Measurements from ENCODE around the gene AKAP11.

Gene AKAP11

GRCh38 chr13:42275506-42275905, 3.6 kb downstream of the AKAP11 start:
- no peak for DNase-seq

DNA sequence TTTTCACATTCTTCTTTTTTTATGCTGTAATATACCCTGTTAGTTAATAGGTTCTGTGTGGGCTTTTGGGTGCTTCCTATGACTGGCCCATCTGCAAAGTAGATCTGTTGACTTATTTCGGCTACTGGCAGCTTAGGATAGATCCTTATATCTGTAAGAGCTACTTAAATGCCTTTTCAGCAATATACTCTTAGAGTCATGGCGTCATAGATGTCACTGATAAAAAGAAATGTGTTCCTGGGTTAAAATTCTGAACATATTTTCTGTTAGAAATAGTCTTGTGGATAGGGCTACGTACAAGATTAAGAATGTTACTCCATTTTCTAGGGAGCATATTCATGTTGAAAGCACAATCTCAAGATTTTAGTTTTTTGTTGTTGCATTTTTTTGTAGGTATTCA, 4.7 kb downstream of the AKAP11 start:
- DNase-seq = no peak

DNA sequence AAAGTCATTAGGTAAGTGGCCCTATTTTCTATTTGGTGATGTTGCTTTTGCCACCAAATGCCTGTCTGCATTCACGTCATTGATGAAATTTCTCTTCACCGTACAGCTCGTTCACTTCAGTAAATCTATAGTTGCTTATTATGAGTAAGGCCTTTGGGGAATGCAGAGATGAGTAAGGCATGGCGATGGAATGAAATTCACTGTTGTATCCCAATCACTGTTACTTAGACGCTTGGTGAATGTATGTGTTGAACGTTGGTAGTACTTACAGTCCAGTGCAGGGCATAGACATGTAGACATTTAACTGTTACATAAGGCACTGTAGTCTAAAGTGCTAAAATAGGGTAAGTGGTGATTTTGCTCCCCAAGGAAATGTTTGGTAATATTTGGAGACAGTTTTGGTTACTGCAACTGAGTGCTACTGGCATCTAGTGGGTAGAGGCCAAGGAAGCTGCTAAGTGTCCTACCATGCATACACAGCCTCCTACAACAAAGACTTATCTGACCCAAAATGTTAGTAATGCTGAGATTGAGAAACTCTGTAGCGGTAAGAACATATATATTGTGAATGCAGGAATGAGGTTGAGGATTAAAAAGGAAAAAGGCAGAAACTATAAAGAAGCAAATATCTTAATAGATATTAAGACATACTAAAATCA, 5.8 kb downstream of the AKAP11 start:
- DNase-seq = no peak

- no peak for DNase-seq
Measured at GRCh38 chr13:42279080-42279479, 7.1 kb downstream of the AKAP11 start.

- DNase-seq = no peak
Measured at GRCh38 chr13:42279986-42280385, 8.0 kb downstream of the AKAP11 start.

GRCh38 chr13:42280537-42280936, 8.6 kb downstream of the AKAP11 start:
- DNase-seq = no peak

DNA sequence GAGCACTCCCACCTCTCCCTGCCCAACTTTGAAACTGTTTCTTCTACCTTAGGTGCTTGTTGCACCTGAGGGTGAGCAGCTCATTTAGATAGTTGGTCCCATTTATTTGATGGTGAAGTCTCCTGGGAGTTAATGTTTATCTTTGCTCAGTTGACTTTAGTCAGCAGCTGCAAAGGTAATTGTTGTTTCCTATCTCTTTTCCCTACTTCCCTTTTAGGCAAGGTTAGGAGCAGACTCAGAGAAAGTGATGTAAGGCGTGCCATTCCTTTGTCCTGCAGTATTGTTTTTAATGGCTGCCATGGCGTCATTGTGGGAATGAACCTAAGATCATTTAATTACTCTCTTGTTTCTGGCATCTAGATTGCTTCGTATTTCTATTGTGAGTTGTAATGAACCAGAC, 11.6 kb downstream of the AKAP11 start:
- no peak for DNase-seq

GRCh38 chr13:42284068-42284467, 12.1 kb downstream of the AKAP11 start:
- DNase-seq = no peak

DNA sequence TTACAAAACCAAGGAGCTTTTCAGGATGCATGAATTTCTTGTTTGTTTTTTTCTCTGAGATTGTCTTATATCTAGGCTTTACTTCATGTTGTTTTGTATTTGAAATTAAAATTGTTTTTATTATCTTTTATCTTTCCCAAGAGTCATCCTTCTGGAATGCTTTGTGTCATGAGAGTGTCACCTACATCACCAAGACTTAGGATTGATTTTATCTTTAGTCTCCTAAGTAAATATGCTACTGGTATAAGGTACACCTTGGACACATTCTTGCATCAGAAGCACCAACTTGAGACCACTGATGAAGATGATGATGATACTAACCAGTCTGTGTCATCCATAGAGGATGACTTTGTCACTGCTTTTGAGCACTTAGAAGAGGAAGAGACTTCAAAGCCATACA, 26.4 kb downstream of the AKAP11 start:
- no peak for DNase-seq

GRCh38 chr13:42305503-42305902, 33.6 kb downstream of the AKAP11 start:
- no peak for DNase-seq

DNA sequence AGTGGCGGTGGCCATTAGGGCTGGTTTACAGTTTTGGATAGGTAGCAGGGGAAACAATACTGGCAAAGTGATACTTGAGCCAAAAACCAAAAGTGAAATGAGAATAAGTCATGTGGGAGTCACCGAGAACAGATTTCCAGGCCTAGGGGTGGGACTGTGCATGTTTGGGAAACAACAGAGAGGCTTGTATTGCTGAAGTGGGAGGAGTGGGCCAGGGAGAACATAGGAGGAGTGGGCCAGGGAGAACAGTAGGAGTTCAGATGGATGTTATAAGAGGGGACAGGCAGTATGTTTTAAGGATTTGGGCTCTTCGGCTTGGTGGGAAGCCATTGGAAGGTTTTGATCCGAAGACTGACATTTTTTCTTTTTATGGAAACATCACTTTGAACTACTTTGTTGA, 35.5 kb downstream of the AKAP11 start:
- DNase-seq = no peak

GRCh38 chr13:42312817-42313431, 41.0 kb downstream of the AKAP11 start:
- DNase-seq = no peak

DNA sequence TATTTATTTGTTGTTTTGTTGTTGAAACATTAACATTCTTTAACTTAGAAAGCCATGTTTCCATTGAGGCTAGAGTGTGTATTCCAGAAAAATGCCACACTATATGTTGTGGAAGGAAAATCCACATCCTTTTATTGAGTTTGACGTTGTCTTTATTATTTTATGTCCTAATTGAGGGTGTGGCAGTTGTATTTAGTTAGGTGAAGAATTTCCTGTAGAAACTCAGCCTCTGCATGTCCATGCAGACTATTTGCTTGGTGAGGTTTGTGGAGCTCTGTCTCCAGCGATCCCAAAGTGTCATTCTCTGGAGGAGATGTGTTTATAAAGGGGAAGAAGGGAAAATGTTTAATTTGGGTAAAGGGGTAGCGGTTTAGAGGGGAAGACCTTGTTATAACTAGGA, 46.6 kb downstream of the AKAP11 start:
- no peak for DNase-seq

- no peak for DNase-seq
Measured at GRCh38 chr13:42320375-42320787, 48.4 kb downstream of the AKAP11 start.

- DNase-seq = no peak
Measured at GRCh38 chr13:42322806-42323205, 50.9 kb downstream of the AKAP11 start.

DNA sequence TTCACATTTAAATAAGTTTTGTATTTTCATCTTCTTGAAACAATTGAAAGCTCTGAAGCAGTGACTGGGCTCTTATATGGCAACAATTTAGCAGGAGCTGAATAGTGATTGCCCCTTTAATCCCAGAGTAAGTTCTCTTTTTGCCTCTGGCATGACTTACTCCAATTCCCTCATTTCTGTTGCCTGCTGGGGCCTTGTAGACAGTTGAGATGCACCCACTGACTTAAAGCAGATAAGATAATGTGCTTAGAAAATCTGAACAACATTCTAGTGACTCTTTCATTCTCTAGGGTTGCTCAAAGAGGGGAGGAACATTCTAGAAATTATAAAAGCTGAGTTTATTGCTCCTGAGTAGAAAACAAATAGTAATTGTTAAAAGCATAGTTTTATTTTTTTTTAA, 52.8 kb downstream of the AKAP11 start:
- no peak for DNase-seq

DNA sequence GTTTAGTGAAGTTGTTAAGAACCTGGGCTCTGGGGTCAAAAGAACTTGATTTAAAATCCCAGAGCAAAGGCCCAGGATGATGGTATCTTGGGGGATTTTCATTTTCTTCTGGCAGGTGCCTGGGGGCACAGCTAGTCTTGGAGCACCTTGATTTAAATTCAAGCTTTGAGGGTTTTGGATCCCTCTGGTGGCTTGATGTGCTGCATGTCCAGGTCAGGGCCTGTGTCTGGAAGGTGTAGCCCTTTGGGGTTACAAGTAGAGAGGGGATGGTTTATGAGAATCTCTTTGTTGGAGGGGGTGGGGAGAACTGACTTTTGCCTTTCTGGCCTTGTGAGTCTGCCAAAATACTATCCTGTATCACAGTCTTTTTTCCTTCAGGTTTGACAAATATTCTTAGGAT, 55.8 kb downstream of the AKAP11 start:
- no peak for DNase-seq

DNA sequence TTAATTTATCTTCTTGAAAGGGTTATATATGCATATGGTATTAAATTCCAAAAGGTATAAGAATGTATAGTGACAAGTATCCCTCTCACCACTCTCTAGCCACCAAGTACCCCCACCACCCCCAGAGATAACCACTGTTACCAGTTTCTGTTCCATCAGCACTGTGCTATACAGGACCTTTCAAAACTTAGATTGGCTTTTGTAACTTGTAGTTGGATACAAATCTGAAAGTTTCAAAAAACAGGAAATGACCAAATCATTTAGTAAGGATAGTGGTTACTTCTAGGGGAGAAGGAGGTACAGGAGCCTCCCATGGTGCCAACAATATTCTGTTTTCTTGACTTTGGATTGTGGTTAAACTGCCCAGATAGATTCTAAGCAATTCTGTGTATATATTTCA, 56.7 kb downstream of the AKAP11 start:
- DNase-seq = no peak

- DNase-seq = no peak
Measured at GRCh38 chr13:42329239-42329638, 57.3 kb downstream of the AKAP11 start.

- DNase-seq = no peak
Measured at GRCh38 chr13:42331009-42331408, 59.1 kb downstream of the AKAP11 start.

GRCh38 chr13:42333613-42334328, 61.8 kb downstream of the AKAP11 start:
- no peak for DNase-seq

GRCh38 chr13:42334329-42334706, 62.4 kb downstream of the AKAP11 start:
- DNase-seq = no peak

DNA sequence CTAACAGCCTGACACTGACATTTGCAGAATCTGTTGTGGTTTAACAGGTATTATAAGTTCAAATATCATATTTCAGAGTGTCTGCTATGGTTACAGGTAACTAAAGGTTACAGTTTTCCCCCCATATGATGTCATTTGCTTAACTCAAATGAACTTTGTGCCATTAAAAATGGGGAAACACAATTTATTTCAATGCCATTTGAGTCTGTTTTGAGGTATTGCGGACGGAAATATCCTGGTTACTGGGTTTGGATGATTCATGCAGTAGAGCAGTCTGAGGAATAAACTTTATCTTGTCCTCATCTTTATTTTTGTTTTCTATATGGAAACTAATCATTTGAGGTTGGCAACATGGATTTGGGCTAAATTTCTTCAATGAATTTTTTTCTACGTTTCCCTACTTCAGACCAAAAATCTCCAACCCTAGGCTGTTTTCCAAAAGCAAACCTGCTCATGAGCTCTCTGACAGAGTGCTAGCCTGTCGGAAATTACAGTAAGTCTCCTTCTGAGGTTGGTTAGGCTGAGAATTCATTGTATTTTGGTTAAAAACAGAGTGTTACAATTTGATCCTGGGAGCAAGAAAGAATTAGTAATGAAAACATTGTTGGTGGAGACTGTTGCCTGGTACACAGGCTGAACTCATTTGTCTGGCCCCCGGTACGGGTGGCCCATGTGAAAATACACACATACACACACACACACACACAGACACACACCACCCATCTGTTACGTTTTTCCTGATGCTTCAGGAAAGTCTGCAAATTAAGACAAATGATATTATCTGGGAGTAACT, 66.1 kb downstream of the AKAP11 start:
- DNase-seq = no peak

GRCh38 chr13:42345367-42345766, 73.4 kb downstream of the AKAP11 start:
- no peak for DNase-seq
